GM18870 (cell line): ENCODE data around the gene NCAM2.

ENCODE experiments used
- ATAC-seq: cut with Tn5 transposase; IDR thresholded peaks from one replicate; pipeline ENCODE4 v1.9.1; 2021; ENCODE audit warnings: moderate library complexity; ENCODE audit not compliant: unreplicated experiment

The NCAM2 gene

GRCh38 chr21:21406921-21407320 lies 408.7 kb downstream of the NCAM2 start:
- no peak for ATAC-seq

- ATAC-seq = no peak
Measured at GRCh38 chr21:21412096-21412495, 413.9 kb downstream of the NCAM2 start.

GRCh38 chr21:21415741-21416140 lies 417.5 kb downstream of the NCAM2 start:
- no peak for ATAC-seq

- ATAC-seq = no peak
Measured at GRCh38 chr21:21434944-21435343, 436.7 kb downstream of the NCAM2 start.

GRCh38 chr21:21436012-21436534 lies 437.9 kb downstream of the NCAM2 start:
- ATAC-seq = no peak

- ATAC-seq = no peak
Measured at GRCh38 chr21:21439761-21440160, 441.6 kb downstream of the NCAM2 start.

GRCh38 chr21:21457077-21457476 lies 458.9 kb downstream of the NCAM2 start:
- no peak for ATAC-seq

- no peak for ATAC-seq
Measured at GRCh38 chr21:21458124-21458631, 460.0 kb downstream of the NCAM2 start.

- ATAC-seq = no peak
Measured at GRCh38 chr21:21460979-21461378, 462.8 kb downstream of the NCAM2 start.

- ATAC-seq = no peak
Measured at GRCh38 chr21:21463456-21463855, 465.2 kb downstream of the NCAM2 start.

GRCh38 chr21:21464684-21465083 lies 466.5 kb downstream of the NCAM2 start:
- ATAC-seq = no peak

- no peak for ATAC-seq
Measured at GRCh38 chr21:21466752-21467151, 468.5 kb downstream of the NCAM2 start.

- no peak for ATAC-seq
Measured at GRCh38 chr21:21468003-21468402, 469.8 kb downstream of the NCAM2 start.

- ATAC-seq = no peak
Measured at GRCh38 chr21:21481239-21481638, 483.0 kb downstream of the NCAM2 start.

- no peak for ATAC-seq
Measured at GRCh38 chr21:21508859-21509258, 510.6 kb downstream of the NCAM2 start.

- ATAC-seq = no peak
Measured at GRCh38 chr21:21530680-21531079, 532.5 kb downstream of the NCAM2 start.

- ATAC-seq = no peak
Measured at GRCh38 chr21:21547368-21547953, 549.3 kb downstream of the NCAM2 start.

- ATAC-seq = no peak
Measured at GRCh38 chr21:21559285-21560045, 561.3 kb downstream of the NCAM2 start.
